ENCODE data around the gene PFN3.
A peak's percentile ranks its signal among the peaks of the same experiment; 100 is the strongest.

PFN3 gene, protein sequence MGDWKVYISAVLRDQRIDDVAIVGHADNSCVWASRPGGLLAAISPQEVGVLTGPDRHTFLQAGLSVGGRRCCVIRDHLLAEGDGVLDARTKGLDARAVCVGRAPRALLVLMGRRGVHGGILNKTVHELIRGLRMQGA

DNA sequence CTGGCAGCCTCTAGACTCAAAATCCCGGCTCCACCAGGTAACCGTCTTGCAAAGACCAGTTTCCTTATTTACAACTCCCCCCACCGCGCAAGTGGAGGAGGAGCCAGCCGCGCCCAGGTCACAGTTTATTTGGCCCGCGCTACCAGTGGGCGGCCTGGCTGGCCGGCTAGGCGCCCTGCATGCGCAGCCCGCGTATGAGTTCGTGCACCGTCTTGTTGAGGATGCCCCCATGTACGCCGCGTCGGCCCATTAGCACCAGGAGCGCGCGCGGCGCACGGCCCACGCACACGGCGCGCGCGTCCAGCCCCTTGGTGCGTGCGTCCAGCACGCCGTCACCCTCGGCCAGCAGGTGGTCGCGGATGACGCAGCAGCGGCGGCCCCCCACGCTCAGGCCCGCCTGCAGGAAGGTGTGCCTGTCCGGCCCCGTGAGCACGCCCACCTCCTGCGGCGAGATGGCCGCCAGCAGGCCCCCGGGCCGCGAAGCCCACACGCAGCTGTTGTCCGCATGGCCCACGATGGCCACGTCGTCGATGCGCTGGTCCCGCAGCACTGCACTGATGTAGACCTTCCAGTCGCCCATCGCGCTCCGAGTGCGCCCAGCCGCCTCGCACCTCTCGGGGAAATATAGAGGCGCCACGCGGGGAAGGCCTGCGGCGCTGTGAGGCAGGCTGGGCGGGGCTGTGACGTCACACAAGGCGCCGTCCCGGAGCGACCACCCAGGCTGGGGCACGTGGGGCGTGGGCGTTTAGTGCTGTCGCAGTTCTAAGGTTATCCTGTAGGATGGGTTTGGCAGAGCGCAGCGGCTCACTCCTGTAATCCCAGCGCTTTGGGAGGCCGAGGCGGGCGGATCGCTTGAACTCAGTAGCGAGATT is at the start of gene PFN3:
Gene PFN3, minus strand, starts transcription at position 665 of the 872 bp plus-strand sequence. Its CDS starts 85 bp downstream, at position 580.
- DNase-seq (ENCODE audit: low read depth) = no peak

DNA sequence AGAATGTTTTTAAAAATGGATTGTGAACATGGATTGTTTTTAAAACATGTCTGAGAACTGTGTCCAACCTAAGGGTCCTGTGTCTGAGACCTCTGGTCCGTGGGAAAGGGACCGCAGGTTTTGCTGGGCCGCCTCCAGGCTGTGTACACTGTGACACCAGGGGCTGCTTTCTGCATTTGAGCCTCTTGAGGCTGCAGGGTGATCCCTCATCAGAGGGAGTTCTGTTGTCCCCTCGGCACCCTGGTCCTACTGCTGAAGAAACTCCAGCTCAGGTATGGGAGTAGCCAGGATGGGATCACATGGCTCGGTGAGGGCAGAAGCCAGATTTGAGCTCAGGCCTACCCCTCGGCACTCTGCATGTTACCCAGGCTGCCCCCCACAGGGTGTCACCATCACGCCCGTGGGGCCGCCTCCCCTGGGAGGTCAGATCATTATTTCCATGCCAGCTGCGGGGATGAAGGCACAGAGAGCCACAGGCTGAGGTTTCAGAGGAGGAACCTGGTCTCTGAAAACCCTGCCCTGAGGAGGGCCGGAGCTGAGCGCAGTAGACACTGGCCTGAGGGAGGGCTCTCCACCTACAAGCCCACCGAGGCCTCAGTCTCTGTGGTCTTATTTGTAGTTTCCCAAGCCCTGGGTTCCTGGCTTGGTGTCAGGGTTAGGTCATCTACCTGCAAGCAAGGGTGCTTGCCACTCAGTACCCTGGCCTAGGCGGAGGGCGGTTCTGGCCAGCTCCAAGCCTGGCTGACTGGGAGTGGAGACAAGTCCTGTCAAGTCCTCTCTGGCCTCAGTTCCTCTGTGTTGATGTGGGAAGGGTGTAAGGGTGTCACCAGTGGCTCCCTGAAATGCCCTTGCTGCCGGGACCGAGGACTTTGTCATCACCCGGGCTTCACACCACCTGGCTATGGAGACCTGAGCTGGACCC is 48.9 kb upstream of the PFN3 start:
- DNase-seq (ENCODE audit: low read depth) = no peak

DNA sequence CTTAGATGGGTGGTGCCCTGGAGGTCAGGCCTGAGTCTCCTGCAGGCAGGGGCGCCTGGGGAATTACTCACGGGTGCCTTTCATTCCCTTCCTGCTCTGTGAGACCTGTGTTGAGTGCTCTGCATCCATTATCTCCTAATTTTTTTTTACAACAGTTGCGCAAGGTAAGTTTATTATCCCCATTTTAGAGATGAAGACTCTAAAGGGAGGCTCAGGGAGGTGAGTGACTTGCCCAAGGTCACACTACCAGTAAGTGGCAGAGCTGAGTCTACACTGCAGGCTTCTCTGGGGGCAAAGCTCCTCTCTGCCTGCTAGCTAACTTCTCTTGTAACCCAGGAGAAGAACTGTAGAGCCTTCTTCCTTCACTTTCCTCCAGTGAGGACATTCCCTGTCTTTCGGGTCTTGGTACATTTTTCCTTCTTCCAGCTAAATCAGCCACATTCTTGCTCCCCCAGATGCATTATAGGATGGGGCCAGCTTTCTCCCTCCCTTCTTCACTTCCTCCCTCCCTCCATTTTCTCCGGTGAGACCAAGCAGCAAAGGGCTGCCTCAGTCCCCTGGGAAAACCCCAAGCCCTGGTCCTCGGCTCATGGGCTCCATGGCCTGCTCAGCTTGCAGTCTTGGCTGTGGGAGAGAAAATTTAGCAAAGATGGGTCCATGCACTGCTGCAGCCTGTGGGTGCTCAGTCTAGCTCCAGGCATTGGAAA is 47.9 kb upstream of the PFN3 start:
- no peak for DNase-seq (ENCODE audit: low read depth)

DNA sequence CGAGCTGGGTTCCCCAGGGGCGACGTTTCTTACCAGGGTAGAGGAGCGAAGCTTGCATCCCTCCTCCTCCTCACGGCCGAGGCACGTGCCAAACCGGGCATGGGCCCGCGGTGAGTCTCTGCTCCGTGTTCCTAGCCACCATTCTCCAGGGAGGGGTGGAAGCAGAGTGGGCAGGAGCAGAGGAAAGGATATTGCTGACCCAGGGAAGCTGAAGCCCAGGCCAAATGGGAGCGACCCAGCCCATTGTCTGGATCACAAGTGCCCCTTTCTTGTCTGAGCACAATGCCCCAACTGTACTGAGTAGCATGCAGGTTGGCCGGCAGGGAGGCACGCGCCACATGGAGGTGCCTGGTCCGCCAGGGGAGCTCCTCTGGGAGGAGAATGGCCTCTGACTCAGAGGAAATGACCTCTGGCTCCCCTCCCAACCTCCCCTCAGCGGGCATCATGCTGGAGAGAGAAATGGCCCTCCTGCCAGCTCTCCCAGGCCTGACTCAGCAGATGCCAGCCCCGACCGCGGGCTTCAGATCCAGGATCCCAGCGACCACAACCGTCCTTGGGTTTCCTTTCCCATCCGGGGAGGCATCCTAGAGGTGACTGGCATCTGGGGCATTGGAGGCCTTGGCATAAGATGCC is 47.3 kb upstream of the PFN3 start:
- peak; percentile 64 for DNase-seq (ENCODE audit: low read depth)

DNA sequence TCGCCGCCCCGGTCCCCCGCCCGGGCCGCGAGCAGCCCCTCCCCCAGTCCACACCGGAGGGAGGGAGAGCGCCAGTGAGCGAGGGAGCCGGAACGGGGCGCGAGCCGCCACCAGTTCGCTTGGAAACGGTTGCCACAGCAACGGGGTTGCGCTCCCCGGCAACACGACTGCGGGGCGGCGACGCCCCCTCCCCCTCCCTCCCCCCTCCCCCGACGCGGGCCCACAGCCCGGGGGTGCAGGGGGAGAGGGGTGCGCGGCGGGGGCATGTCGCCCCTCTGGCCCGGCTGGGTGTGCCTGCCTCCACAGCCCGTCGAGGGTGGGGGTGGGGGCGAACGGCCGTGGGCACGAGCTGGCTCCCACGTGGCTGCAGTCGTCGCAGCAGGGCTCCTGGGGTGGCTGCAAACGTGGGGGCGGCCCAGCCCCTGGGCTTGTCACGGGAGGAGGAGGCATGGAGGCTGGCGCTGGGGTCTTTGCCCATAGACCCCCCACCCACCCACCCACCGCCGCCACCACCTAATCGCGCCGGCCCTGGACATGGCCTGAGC is 46.7 kb upstream of the PFN3 start:
- no peak for DNase-seq (ENCODE audit: low read depth)

DNA sequence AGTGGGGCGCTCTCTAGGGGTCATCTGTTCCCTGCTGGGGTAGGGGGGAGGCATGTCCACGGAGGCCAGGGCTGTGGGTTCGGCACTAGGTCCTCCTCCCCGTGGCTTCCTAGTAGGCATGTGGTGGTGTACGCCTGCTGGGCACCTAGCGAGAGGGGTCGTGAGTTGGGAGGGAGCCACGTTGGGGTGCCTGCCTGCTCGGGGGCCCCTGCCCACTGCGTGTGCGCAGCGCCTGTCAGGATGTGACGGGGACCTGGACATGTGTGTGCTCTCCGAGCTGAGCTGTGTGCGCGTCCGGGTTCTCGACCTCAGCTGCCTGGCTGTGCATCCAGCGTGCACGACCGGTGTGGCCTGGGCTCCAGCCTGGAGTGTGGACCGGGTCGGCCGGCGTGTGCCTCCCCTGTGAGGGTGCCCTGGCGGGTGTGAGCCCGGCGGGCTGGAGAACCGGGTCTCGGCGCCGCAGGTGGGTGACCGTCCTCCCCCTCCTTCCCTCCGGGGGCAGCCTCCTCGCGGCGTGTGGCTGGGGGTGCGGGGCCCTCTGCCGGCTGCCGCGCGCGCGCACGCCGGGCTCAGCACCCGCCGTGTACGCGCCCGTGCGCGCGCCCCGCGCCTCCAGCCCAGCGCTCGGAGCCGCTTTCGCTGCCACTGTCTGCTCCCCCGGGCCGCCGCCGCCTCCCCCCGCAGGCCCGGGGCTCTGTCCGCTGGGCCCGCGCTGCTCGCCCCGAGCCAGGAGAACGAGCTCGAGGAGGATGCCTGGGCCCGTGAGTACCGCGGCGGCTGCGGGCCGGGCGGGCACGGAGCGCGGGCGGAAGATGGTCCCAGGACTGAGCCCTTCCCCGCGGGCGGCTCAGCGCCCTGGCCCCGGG is 46.0 kb upstream of the PFN3 start, which contains the start of gene PRR7:
Gene PRR7, plus strand, starts transcription at position 615 of the 866 bp plus-strand sequence. CDS start 8,254 bp downstream, outside the sequence.
- no peak for DNase-seq (ENCODE audit: low read depth)

DNA sequence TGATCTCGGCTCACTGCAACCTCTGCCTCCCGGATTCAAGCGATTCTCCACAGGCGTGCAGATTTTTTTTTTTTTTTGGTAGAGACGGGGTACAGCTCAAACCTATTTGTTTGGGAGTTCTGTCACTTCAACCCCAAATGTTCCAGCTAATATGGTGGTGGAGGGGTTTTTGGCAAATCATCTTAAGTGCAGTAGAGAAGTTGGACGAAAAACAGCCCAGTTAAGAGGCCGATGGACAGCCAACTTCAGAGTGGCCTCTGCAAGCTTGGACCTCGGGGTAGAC is 45.4 kb upstream of the PFN3 start:
- no peak for DNase-seq (ENCODE audit: low read depth)

DNA sequence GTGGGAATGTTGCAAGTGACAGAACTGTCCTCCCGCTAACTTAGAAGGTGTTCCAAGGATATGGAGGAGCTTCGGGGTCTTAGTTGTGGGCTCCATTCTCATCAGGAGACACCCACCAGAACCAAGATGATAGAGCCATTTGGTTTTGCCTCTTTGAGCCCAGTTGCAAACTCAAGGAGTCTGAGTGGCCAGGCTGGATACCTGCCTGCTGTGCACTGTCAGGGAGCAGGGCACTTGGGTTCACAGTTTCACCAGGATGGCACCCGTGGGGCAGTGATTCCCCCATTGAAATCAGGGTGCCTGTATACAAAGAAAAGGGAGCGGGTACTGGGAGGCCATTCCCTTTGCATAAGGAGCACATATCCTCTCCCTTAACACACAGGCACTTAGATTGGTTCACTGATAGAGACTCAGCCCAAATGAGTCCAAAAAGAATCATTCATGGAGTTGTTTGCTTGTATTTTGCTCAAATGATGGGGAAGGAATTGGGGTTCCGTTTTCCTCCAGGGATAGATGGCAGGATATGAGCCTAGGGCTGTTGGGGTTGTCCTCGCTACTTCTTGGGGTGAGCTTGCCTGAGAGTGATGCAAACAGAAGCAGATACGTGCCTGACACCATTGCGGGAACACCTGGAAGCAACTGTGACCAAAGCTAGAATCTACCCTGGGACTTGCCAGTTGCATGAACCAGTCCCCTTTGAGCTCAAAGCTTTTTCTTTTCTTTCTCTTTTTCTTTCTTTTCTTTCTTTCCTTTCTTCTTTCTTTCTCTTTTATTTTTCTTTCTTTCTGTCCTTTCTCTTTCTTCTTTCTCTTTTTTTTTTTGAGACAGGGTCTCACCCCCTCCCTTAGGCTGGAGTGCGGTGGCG is 44.8 kb upstream of the PFN3 start:
- DNase-seq (ENCODE audit: low read depth) = no peak

DNA sequence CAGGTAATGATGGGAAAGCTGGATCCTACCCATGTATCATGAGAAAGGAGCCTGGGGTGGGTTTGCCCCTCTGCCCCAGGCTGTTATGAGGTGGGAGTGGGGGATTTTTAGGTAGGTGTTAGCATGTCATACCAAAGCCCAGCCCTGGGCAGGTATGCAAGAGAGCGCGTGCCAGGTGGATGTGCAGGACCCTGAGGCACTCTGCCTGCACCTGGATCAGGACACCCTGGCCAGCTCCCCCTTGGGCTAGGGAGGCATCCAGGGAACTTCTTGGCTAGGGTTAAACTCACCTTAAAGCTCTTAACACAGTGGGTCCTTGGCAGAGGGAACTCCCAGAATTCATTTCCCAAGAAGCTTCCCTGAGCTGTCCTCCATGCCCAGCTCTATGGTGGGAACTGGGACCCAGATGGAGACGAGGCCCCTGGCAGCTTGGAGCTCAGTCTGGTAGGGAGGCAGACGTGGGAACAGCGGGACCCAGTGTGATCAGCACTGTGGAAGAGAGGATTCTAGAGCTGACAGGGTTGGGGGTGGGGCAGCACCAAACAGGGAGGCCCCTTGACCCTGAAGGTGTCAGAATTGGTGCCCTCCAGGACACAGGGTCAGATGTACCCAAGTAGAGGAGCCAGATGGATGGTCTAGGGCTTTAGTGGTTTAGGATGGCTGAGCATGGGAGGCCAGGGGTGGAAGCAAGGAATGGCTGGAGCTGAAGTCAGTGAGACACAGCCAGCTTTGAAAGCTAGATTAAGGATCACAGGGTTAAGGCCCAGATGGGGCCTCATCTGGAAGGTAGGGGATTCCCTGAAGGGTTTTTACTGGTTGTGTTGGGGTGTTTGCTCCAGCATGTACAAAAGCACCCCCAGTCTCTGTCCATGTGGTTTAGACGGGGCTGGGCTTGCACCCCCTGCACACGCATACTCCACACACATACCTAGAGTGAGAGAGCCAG is 43.9 kb upstream of the PFN3 start:
- no peak for DNase-seq (ENCODE audit: low read depth)

DNA sequence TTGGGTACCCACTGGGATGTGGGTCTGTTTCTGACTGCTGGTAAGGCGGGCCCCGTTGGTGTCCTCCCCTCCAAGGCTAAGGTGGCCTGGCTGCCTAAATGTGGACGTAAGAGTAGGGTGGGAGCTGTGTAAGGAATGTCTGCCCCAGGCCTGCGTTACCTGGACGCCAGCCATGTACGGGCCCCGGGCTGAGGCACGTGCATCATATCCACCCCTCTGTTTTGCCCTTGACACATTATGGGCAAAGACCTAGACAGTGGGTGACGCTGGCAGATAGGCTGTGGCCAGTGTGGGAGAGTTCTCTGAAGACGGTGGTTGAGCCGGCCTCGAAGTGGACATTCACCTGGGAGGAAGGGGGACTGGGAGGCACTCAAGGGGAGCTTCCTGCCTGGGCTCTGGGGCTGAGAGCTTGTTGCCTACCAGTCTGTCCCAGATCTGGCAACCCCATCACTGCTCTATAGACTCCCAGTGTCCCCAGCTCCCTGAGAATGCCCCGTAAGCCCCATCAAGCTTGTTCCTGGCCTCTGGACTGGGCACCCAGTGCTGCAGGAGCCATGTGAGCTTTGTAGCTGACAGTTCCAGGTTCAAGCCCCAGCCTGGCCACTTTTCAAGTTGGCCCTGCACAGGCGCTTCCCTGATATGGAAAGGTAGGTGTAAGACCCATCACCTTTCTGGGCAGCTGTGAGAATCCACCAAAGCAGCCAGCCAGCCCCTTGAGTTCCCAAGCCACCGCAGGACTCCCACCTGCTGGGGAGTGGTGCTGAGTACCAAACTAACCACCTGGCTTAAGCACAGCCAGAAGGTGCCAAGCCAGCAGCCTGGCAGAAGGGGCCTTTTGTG is 42.9 kb upstream of the PFN3 start:
- no peak for DNase-seq (ENCODE audit: low read depth)

DNA sequence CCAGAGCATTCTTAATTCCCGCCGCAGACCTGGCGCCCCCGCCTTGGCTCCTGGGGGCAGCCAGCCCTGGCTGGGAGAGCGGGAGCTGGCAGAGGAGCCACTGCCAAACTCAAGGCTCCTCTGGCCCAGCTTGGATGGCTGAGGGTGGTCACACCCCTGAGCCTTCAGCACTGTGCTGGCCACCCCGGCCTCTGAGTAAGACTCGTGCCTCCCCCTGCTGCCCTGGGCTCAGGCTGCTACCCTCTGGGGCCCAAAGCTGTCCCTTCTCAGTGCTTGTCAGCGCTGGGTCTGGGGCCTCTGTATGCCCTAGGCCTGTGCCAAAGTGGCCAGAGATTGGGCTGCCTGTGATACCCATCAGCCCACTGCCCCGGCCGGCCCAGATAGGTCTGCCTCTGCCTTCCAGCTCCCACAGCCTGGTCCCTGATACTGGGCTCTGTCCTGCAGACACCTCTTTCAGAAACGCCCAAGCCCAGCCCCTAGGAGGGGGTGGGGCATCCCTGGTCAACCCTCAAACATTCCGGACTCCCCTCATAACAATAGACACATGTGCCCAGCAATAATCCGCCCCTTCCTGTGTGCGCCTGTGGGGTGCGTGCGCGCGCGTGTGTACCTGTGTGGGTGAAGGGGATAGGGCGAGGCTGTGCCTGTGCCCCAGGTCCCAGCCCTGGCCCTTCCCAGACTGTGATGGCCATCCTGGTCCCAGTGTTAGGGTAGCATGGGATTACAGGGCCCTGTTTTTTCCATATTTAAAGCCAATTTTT is 41.8 kb upstream of the PFN3 start:
- DNase-seq (ENCODE audit: low read depth) = no peak

DNA sequence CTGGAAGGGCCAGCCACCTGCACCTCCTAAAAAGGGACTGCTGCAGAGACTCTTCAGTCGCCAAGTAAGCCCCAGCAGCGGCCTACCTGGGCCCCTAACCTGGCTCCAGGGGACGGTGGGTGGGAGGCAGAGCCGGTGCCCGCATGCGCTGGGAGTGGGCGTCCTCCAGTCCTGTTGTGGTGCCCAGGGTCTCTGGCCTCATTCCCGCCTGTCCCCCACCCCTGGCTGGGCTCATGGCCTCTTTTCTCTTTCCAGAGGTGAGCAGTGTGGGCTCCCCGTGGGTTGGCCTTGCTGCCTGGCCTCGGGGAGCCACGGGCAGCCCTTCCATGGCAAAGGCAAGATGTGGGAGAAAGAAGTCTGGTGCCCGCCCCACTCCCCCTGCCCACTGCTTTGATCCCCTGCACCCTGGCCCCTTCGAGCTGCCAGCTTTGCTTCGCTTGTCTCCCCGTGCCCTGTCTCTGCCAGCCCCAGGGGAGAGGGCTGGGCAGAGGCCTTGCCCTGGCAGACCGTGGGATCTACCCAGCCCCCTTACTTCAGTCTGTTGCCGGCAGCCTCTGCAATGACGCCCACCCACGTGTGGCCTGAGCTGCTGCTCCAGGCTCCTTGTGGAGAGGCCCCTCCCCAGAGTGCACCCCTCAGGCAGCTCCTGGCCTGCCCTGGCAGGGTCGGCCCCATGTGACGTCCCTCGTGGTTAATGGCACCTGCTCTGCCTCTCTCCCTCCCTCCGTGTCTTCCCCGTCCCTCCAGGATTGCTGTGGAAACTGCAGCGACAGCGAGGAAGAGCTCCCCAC is 40.7 kb upstream of the PFN3 start:
- DNase-seq (ENCODE audit: low read depth) = no peak

DNA sequence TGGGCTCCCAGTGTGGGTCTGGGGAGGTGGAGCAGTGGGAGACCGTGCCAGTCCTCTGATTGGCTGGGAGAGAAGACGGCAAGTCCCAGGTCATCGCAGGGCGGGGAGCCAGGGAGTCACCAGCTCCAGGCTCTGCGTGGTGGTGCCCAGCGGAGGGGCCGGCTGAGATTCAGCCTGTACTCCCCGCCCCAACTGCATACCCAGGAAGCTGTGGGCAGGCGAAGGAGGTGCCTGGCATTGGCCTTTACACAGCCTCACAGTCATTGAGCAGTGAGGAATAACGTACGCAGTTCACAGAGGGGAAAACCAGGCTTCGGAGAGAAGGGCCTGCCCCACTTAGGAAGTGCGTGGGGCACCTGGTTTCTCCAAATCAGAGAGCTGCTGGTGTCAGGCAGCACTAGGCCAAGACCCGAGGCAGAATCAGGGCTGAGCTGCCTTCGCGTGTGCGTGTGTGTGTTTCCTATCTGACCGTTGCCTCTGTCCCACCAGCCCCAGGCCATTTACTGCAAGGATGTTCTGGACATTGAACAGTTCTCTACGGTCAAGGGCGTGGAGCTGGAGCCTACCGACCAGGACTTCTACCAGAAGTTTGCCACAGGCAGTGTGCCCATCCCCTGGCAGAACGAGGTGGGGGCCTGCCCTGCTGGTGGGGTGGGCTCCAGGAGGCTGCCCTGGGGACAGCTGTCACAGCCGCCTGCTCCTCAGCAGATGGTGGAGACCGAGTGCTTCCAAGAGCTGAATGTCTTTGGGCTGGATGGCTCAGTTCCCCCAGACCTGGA is 39.9 kb upstream of the PFN3 start:
- no peak for DNase-seq (ENCODE audit: low read depth)

DNA sequence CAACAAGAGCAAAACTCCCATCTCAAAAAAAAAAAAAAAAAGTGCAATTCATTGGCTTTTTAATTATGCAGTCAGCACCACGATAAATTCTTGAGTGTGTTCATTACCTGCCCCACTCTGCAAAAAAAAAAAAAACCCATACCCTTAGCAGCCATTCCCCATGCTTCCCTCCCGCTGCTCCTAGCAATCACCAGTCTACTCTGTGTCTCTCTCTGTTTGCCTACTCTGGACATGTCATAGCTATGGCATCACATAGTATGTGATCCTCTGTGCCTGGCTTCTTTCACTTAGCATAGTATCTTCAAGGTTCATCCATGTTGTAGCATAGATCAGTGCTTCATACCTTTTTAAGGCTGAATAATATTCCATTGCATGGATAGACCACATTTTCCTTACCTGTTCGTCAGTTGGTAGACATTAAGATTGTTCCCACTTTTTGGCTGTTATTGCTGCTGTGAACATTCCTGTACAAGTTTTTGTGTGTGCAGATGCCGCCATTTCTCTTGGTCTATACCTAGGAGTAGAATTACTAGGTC is 39.1 kb upstream of the PFN3 start:
- no peak for DNase-seq (ENCODE audit: low read depth)

DNA sequence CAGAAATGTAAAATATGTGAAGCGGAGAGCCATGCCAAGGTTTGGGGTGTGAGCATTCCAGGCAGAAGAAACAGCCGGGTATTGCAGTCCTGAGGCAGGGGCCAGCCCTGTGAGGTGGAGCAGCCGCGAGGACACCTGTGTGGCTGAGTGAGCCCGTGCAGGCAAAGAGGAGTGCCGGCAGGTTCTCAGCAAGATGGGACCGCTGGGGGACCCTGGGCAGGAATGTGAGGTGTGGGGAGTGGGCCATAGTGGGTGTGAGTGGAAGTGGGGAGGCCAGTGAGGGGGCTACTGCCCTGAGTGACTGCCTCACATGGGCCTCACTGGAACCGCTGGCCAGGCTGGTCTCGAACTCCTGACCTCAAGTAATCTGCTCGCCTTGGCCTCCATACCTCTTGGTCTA is 38.0 kb upstream of the PFN3 start:
- DNase-seq (ENCODE audit: low read depth) = no peak

Measured in GM04503 (cell line).